GM12801 (cell line): ENCODE results near the gene IPO13.

Experiments used
- CTCF ChIP-seq: IDR thresholded peaks from one replicate; pipeline ENCODE4 v1.5.1; 2011; ENCODE audit warnings: control low read depth; ENCODE audit not compliant: insufficient read length; ENCODE audit errors: extremely low read depth

The IPO13 gene

GRCh38 chr1:43908226-43908625 is 38.5 kb upstream of the IPO13 start:
- no peak for TF ChIP-seq CTCF

- TF ChIP-seq CTCF, result no peak
Measured at GRCh38 chr1:43908858-43909257, 37.9 kb upstream of the IPO13 start.

GRCh38 chr1:43910343-43910742 is 36.4 kb upstream of the IPO13 start:
- no peak for TF ChIP-seq CTCF

GRCh38 chr1:43912607-43913006 is 34.1 kb upstream of the IPO13 start:
- TF ChIP-seq CTCF, result no peak

- no peak for TF ChIP-seq CTCF
Measured at GRCh38 chr1:43913051-43913501, 33.7 kb upstream of the IPO13 start.

- TF ChIP-seq CTCF, result no peak
Measured at GRCh38 chr1:43913666-43914360, 32.9 kb upstream of the IPO13 start.

- TF ChIP-seq CTCF, result no peak
Measured at GRCh38 chr1:43914576-43915525, 31.9 kb upstream of the IPO13 start.
